Measurements from ENCODE around the gene AKR1C3.

GRCh38 chr10:5103481-5103880 lies 9.3 kb downstream of the AKR1C3 start:
- TF ChIP-seq CTCF (conservative IDR thresholded peaks at IDR 0.05; ENCODE audit: low read length) (no peak), EZH2phosphoT487 (IDR thresholded peaks at IDR 0.05; ENCODE audit: borderline replicate concordance, low read depth, low read length) (no peak)
